Stimulated activated CD8-positive, alpha-beta memory T cell treated with anti-CD3 and anti-CD28 coated beads, Interleukin-4, amount 100 ng/mL, for 24 hours (primary cell): ENCODE results near the gene CFAP90.

Experiments used
- DNase-seq: peaks from one replicate; pipeline ENCODE4 v3.0.0-alpha.2; 2020; ENCODE audit warnings: low read depth

CFAP90 gene

DNA sequence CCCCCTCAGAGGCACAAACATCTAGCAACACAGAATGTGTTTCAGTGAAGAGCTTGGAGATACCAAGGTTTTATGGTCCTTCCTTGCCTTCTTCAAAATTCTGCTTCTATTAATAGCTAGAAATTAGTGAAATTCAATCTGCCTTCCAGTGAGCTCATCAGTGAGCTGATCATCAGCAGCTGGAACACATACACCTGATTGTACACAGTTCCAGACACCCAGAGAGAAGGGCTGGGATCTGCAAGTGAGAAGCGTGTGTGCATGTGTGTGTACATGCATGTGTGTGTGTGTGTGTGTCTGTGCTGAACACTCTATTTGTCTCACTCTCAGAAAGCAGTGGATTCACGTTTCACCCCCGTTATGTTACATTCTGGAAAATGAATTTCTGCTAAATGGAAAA lies 28.5 kb downstream of the CFAP90 start:
- DNase-seq: no peak

DNA sequence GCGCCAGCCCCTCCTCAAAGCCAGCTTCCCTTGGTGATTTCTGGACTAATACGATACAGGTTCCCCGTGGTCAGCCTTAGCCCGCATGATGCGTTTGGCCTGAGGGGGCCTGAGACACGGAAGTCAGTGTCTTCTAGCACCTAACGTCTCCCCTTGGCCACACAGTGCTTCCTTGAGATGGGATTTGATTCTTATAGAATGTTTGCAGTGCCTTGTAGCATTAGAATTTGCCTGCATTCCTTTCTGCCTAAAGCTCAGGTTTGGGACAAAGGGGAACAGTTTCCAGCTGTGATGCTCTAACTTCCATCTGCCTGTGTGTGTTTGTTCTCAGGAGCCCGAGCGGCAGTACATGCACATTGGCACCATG lies 34.4 kb downstream of the CFAP90 start:
- no peak for DNase-seq

DNA sequence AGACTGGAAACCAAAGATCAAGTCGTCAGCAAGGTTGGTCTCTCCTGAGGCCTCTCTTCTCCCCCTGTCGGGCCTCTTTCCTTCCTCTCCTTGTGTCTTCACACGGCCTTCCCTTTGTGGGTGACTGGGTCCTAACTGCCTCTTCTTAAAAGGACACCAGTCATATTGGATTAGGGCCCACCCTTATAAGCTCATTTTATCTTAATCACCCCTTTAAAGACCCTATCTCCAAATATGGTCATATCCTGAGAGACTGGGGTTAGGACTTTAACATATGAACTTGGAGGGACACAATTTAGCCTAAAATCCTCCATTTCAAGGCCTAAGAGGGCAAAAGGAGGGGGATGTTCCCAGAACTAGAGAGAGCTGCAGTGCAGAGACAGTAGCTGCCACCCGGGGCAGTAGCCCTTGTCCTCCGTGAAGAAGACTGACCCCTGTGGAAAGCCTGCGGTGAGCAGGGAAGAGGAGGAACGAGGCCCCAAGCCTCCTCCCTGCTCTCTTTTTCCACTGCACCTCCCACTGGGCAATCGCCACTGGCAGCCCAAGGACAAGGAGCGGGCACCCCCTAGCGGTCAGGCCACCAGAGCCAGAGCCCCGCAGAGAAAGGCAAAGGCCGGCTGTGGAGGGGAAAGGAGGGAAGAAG lies 34.9 kb downstream of the CFAP90 start:
- peak; percentile 42 for DNase-seq

DNA sequence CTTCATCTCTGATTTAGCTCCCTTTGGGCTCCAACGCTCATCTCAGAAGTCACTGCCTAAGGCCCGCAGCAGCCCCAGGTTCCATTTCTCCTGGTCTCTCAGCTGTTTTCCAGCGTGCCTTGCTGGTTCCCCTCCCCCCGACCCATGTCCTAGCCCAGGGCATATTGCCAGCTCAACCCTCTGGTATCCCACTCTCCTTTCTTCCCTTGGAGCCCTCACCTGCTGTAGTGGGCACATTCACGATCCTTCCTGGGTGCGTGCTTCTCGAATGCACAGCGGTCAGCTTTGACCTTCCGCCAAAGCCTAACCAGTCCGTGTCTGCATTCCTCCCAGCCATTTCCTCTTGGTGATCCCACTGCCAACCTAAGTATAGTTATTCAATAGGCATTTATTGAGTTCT lies 36.1 kb downstream of the CFAP90 start:
- DNase-seq: no peak

DNA sequence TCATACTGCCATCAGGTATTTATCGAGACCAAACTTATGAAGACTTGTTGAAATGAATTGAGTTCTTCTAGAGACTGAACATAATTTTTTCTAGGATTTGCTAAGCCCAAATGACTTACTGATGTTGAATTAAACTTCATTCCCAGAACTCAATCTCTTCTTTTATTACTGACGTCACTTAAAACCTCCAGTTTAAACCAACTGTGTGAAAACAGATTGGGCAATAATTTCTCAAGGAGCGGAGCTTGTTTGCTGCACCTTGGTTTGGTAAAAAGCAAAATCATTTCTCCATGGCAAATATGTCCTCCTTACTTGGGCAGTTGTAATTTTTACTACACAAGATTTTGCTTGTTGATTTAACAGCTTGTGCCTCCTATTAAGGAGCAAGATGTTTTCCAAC lies 37.4 kb downstream of the CFAP90 start:
- no peak for DNase-seq

DNA sequence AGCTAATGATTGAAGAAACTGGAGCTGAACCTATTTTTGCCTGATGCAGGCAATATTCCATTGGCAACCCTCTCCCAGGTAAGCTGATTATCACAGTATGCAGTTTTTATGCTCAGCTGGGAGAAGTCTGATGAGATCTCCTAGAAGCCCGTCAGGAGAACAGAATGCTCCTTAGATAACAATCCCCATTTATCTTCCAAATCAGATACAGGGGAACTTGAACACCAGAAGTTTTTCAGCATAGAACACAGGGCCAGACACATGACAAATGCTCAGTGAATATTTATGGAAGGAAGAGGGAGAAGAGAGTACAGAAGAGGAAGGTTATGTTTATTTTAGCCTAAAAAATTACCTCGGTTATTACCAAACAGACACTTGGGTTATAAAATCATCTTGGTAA lies 37.9 kb downstream of the CFAP90 start:
- DNase-seq: no peak

DNA sequence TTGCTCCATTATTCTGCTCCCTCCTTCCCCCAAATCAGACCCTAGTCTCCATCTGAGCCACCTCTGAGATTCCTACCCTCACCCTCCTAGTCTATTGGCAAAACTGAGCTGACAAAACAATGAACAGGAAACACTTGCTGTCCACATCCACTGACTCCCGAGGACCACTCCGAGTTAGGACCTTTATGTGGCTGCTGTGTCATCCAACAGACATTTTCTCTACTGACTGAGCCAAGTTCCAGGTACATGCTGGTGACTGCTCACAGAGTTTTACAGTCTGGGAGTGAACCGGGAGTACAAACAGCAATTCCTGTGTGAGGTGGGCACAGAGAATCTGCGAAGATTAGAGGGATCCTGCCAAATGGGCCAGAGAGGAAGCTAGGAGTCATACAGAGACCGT lies 39.2 kb downstream of the CFAP90 start:
- DNase-seq: no peak

DNA sequence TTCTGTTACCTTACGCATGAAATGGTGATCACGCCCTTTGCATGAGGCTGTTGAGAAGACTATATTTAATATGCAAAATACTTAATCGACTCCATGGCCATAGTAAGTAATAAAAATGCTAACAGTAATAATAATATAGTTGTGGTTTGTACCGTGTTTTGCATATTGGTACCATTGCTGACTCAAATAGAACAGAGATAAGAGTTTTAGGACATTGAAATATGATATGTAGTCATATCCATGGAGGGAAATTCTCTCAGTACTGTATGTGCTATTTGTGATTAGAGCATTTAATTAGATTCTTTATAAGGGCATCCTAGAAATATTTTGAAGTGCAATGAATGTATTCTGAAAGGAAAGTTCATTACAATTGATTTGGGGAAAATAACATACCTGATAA lies 41.9 kb downstream of the CFAP90 start:
- DNase-seq: no peak

DNA sequence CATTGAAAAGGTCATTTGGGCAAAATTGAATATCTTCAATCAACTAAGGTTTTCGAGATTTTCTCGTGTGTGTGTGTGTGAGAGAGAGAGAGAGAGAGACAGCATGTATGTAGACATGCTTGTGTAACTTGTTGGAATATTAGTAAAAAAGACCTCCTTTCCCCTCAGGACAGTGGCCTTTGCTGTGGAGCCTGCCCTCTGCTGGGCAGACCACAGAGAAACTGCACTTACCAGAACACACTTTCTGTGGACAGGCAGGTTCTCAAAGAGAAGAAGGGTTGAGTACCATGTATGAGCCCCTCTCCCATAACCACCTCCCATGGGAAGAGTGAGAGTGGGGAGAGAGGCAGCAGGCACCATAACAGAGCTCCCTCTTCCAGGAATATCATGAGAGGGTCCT lies 45.6 kb downstream of the CFAP90 start:
- DNase-seq: no peak

DNA sequence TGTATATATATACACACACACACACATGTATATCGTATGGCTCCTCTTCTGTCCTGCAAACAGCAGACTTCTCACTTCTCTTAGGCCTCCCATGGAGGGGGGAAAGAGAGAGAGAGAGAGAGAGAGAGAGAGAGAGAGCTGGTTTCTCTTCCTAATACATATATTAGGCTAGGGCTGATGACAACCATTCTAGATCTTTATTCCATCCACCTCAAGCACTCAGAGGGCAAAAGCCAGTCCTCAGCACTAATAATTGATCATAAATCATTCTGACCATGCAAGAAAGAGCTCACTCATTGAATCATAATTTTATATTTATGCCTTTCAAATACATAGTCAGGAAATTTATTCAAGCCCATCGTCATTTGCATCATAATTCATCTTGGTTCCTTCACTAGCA lies 47.0 kb downstream of the CFAP90 start:
- no peak for DNase-seq

DNA sequence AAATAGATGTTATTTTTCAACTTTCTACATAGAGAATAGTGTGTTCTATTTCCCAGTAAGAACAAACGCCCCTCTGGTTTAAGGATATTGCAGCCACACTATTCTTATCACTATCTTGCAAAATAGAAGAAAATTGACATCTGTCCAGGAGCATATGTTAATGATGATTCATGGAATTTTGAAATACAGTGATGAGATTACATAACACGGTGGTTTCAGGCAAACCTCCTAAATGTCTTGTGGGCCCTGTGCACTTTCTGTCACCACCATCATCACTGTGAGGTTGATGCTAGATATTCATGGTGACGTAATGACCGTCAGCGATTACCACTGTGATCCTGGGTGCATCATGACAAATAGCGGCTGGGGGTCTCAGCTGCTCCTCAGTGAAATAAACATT lies 48.1 kb downstream of the CFAP90 start:
- DNase-seq: no peak

DNA sequence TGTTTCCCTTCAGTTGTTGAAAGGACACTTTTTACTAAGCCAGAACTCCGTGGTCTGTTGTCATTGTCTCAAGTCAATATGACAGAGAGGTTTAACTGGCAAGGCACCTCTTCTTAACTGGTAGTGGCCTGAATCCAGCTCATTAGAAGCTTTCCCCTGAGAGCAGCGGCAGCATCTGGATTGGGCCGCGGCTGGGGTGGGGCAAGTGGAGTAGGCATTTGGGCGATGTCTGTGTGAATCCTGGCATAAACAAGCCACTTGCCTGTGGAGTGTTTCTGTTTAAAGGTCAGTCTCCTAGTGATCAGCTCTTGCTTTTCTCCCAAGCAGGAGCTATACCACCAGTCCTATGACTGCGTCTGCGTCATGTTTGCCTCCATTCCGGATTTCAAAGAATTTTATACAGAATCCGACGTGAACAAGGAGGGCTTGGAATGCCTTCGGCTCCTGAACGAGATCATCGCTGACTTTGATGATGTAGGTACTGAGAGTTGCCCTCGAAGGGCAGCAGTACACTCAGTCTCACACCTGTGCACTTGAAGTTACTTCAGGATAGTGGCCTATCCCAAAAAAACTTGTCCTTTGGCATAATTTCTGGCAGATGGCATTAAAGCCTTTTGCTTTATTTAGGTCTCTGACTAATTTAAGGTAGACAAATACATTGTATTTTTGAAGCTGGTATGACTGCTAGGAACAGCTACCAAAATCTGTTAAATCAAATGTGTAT lies 48.9 kb downstream of the CFAP90 start:
- no peak for DNase-seq

DNA sequence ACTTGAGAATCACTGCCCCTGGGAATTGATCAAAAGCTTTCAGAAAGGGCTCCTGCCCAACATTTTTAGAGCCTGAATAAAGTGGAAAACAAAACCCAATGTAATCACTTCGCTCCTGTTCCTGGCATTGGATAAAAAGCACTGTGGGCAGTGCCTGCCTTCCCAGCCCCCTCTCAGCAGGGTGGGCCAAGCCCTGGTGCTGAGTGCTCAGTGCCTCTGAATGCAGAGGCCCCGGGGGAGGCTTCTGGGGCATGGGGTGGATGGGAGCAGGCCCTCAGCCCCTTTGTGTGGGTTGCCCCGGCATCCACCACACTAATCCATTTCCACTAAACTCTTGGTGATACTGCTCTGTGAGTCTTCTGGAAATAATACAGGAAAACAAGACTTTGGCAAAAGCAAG lies 55.6 kb downstream of the CFAP90 start:
- DNase-seq: no peak

DNA sequence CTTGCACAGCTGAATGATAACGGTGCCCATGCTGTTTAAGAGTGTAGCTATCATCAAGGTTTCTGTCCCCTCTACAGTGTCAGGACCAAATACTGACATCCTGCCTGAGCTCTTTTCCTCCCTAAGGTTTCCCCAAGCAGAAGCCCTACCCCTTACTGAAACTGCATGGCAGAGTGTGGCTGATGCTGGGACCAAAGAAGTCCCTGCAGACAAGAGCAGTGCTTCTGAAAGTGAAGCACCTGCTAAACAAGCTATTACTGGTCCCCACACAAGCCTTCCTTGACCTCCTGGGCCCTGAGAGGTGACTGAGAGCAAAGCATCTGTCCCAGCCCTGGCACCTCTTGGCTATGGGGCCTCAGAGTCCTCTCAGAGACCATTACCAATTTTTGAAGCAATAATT lies 56.1 kb downstream of the CFAP90 start:
- no peak for DNase-seq

DNA sequence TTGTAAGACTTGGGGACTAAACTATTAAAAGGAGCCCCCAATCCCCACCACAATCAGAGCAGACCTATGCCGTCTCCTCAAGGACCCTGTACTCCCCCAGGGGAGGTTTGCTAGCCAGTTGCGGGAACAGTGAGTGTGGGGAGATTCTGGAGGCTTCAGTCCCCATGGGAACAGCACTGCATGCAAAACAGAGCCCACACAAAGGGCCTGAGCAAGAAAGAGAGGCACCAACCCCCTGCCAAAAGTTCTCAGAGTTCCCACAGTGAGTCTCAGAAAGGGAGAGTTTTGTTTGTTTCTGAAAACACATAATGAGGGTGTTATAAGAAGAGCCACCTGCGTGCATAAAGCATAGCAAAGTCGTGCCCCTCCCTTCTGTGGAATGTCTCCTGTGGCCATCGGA lies 56.6 kb downstream of the CFAP90 start:
- no peak for DNase-seq

DNA sequence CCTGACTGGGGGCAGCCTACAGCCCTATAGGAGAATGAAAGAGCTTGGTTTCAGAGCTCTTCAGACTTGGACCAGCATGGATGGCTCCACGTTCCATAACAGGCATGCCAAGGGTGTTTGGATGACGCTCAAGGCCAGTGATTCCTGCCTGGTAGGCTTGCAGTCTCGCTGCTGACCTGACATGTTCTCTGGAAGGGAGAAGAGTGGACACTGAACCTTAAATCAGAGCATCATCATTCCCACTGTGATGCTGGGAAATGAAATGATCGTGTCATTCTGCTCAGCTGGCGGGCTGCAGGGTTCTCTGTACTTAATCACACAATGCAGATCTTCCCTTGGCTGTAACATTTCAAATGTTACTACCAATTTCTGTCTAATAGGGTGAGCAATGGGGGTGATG lies 57.0 kb downstream of the CFAP90 start:
- no peak for DNase-seq

DNA sequence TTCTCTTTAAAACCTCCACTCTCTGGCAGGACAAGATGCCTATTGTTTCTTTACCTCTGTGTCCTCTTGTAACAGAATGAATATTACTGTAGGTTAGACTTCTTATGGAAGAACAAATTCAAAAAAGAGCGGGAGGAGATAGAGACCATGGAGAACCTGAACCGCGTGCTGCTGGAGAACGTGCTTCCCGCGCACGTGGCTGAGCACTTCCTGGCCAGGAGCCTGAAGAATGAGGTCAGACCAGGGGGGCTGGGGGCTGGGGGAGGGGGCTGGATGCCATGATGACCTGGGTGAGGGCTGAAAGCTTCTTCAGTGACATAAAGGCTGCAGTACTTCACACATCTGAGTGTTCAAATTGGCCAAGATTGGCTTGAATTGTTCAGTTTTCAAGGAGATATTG lies 61.4 kb downstream of the CFAP90 start:
- DNase-seq: no peak

DNA sequence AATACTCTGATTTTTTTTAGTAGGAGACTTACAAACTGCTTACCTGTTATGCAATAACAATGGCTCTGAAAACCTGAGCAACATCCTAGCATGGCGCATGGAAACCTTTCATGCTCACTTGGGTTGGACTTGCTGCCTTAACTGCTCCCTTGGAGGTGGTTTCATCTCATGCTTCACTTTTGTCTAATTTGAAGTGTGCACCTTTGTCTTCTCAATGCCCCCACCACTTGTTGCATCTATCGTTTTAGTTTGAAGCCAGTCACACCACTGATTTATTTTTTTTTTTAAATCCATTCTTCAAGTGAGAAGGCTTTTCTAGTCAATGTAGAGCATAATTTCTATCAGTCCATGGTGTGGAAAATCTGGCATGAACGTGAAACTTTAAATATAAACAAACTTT lies 63.2 kb downstream of the CFAP90 start:
- no peak for DNase-seq

DNA sequence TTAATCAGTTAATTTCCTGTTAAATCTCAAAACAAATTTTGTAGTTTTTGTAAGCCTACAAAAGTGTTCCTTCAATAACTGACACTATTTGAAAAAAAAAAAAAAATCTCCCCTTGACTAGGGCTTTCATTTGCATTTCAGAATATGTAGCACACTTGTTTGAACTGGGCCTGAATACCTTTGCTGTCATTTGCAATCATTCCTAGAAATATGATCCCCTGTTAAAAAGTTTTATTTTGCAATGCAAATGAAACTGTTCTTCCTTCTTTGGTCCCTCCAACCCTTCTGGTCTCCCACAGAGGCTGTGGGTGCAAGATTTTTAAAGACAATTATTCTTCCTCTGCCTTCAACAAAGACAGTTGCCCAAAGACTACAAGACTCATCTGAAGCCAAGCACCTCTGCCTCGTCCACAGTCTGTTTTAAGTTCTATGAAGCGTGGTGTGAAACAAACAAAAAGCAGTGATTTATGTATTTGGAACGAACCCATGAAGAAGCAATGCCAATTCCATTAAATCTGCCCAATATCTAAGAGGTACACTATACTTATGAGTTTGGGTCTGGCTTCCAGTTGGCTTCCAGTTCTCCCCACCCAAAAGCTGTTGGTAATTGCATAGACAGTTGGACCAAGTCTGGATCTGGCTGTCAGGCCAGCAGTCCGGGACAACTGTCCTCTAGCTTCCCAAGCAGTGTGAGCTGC lies 66.1 kb downstream of the CFAP90 start:
- DNase-seq: no peak

DNA sequence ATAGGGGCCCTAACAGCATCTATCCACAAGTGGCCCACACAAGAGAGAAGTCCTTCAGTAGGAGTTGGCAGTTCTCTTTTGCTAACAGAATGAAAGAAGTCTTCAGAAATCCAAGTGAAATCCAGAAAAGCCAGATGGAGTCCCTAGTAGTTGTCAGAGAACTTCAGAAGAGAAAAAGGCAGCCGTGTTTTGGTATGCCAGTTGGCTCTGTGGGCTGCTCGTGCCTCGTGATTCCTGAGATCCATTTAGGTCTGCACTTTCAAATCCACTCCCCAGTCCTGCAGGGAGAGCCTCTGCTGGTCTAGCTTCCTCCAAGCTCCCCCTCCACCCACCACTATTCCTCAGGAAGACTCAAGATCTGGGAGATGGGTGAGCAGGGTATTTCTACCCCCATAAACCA lies 69.0 kb downstream of the CFAP90 start:
- DNase-seq: no peak
